Femur (tissue), 1 donor: Measurements from ENCODE around the gene TAS1R2.

Experiments
- DNase-seq: peaks from one replicate; pipeline ENCODE4 v3.0.0-alpha.2; 2017

TAS1R2 gene

GRCh38 chr1:18819203-18819602 lies 40.3 kb downstream of the TAS1R2 start:
- DNase-seq, result no peak

GRCh38 chr1:18817795-18818435 lies 41.5 kb downstream of the TAS1R2 start:
- peak; percentile 43 for DNase-seq

GRCh38 chr1:18817316-18817715 lies 42.1 kb downstream of the TAS1R2 start:
- DNase-seq, result no peak

- no peak for DNase-seq
These were observed 42.7 kb downstream of the TAS1R2 start for GRCh38 chr1:18816808-18817207.

GRCh38 chr1:18814874-18815531 lies 44.5 kb downstream of the TAS1R2 start:
- DNase-seq, result no peak

GRCh38 chr1:18814425-18814824 lies 45.0 kb downstream of the TAS1R2 start:
- peak; percentile 87 for DNase-seq

- no peak for DNase-seq
These were observed 47.0 kb downstream of the TAS1R2 start for GRCh38 chr1:18812453-18812939.

GRCh38 chr1:18811733-18812452 lies 47.6 kb downstream of the TAS1R2 start:
- no peak for DNase-seq

- no peak for DNase-seq
These were observed 49.2 kb downstream of the TAS1R2 start for GRCh38 chr1:18809953-18810899.

GRCh38 chr1:18808550-18808949 lies 50.9 kb downstream of the TAS1R2 start:
- DNase-seq, result no peak

GRCh38 chr1:18807334-18808063 lies 52.0 kb downstream of the TAS1R2 start:
- no peak for DNase-seq

- DNase-seq, result no peak
These were observed 53.3 kb downstream of the TAS1R2 start for GRCh38 chr1:18805925-18806849.

GRCh38 chr1:18805150-18805879 lies 54.1 kb downstream of the TAS1R2 start:
- DNase-seq, result peak; percentile 77

- DNase-seq, result peak; percentile 74
These were observed 55.6 kb downstream of the TAS1R2 start for GRCh38 chr1:18803851-18804250.

GRCh38 chr1:18803151-18803791 lies 56.2 kb downstream of the TAS1R2 start:
- DNase-seq, result no peak

GRCh38 chr1:18802231-18802630 lies 57.2 kb downstream of the TAS1R2 start:
- no peak for DNase-seq

GRCh38 chr1:18800258-18800657 lies 59.2 kb downstream of the TAS1R2 start:
- no peak for DNase-seq

- DNase-seq, result no peak
These were observed 60.0 kb downstream of the TAS1R2 start for GRCh38 chr1:18799454-18799853.

- DNase-seq, result peak; percentile 70
These were observed 60.5 kb downstream of the TAS1R2 start for GRCh38 chr1:18798946-18799345.

- DNase-seq, result no peak
These were observed 60.9 kb downstream of the TAS1R2 start for GRCh38 chr1:18798533-18798932.
